SKM-1 (cell line): ENCODE data around the gene RANBP9.

ENCODE experiments used
- DNase-seq: peaks from one replicate; lab custom pipeline; 2025; ENCODE audit not compliant: unreplicated experiment; lab: John Stamatoyannopoulos, UW

Gene RANBP9

GRCh38 chr6:13655700-13656099 is 55.9 kb downstream of the RANBP9 start:
- no peak for DNase-seq

GRCh38 chr6:13654496-13654895 is 57.1 kb downstream of the RANBP9 start:
- no peak for DNase-seq

DNA sequence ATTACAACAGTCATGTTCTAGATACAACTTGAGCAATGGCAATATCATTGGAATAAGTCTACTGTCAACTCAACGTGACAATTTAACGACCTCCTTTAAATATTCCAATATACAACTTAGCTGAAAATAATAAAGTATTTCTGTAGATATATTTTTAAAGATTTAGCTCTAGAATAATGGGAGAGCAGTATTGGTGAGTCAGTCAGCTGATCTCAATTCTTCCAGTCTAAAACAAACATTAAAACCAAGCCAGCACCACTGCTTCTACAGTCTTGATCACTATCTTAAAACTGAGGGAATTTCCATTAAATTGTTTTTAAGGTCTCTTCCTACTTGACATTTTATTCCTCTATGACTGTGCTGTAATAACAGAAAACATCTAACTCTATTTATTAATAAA is 58.3 kb downstream of the RANBP9 start:
- DNase-seq = no peak

DNA sequence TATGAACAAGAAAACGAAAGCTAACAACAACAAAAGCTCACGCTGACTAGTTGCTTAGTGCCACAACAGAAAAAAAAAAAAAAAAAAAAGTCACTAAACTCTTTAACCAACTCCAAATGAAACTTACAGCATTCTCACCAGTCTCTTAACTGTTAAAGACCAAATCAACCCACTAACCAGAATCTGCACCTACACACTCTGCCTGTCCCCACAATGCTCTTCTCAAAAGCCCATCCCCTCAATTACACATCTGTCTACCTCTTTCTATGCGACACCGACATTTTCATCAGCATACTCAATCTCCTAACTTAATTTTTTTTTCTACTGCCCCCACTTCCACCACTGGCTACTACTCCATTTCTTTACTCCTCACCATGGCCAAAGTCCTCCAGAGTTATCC is 62.2 kb downstream of the RANBP9 start:
- DNase-seq = no peak

DNA sequence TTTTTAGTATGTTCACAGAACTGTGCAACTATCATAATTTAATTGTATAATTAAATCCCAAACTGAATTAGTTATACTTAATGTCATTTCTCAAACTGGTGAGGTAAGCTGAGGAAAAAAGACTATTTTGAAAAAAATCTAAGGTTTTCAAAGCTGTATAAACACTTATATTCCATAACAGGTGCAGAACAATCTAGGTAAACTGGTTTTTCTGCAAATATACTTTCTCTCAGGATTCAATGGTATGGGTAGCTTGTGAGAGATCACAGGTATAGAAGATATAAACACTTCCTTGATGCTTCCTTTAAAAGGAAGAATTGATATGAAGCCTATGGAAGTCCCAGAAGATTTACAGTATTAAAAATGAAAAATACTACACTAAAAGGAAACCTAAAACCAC is 62.8 kb downstream of the RANBP9 start:
- no peak for DNase-seq

GRCh38 chr6:13643125-13643524 is 68.5 kb downstream of the RANBP9 start:
- no peak for DNase-seq

DNA sequence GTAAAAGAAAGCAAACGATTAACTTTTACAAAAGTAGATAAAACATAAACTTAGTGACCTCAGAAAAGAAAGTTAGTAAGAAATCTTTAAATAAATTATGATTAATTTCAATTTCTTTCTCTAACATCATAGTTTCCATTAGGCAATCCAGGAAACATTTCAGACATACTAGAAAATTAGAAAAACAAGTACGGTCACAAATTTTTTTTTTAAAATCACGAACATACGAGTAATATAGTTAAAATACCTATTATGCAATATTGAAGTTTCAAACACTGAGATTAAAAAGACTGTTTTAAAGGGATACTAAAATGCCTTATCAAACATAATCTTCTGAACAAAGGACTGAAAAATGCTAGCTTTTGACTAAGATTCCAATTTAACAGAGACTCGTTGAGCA is 70.3 kb downstream of the RANBP9 start:
- no peak for DNase-seq

GRCh38 chr6:13638626-13639025 is 73.0 kb downstream of the RANBP9 start:
- DNase-seq = peak; percentile 79

GRCh38 chr6:13638014-13638413 is 73.6 kb downstream of the RANBP9 start:
- no peak for DNase-seq

DNA sequence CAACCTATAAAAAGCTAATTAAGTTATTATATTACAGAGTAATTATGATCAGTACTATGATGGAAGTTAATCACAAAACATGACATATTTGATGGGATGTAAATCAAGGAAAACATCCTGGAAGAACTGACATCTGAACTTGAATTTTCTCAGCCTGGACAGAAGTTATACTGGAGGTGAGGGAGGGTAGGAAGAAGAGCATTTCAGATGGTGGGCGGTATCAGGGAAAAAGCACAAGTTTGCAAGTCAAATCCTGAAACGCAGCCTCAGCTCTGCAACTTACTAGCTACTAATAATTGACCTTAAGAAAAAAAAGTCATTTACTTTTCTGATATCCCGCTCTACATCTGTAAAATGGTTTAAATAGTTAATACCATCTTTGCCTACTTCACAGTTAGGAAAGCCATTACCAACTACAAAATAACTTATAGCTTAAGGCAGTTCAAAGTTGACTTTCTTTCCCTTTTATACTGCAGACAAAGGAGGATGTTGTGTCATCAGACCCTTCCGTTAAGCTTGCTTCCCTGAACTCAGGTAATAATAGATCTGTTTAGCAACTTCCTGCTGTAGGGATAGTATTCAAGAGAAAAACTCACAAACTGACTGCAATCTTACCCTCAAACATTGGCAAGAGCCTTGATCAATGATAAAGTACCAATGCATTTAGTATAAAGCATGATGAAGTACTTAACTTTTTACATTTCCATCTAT is 75.5 kb downstream of the RANBP9 start:
- DNase-seq = peak; percentile 80

DNA sequence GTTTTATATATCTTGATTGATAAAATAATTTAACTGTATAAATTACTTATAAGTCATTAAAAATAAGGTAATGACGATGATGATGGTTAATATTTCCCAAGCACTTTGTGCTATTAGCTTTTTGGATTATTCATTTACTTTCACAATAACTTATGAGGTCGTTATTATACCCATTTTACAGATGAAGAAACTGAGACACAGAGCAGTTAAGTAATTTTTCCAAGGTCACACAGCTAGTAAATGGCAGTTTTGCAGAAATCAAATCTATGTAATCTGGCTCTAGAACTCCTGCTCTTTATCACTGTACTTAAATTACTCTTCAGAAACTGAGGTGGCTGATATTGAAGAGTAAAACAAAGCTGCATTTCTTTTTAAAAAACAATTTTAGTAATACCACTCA is 78.3 kb downstream of the RANBP9 start:
- no peak for DNase-seq

- DNase-seq = no peak
These were observed 81.1 kb downstream of the RANBP9 start for GRCh38 chr6:13630499-13630898.

- no peak for DNase-seq
These were observed 82.0 kb downstream of the RANBP9 start for GRCh38 chr6:13629459-13630116.

DNA sequence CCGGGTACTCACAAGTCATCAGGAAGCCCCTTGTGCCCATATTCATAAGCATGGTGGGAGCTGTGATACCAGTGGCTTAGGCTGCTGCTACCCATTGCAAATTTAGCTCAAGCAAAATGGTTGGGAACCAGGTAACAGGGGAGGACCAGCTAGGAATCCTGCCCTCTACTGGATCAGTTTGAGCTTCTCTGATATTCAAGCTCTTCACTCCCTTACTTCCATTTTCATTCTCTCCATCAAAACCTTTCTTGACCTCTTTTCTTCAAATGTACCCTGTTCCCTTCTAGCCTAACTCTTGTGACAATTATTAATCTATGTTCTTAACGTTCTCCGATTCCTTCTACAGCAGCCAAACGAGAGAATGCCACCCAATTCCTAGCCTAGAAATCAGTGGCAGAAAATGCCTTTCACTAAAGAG is 86.8 kb downstream of the RANBP9 start:
- peak; percentile 12 for DNase-seq

DNA sequence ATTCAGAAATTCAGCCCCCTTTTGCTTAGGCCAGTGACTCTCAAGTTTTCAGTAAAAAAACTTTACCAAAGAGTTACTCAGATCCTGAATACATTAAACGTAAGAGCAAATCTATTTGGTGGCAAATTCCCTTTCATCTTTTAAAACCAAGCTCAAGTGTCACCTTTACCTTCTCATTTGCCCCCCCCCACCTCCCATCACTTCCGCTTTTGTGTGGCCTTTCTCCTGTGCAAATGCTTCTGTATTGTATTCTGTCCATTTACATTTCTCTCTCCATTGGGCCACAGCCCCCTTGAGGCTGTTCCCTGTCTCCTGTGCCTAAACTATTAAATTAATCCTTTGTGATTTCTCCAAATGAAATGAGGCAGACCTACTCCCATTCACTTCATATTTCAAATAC is 94.6 kb downstream of the RANBP9 start:
- DNase-seq = no peak

- no peak for DNase-seq
These were observed 95.9 kb downstream of the RANBP9 start for GRCh38 chr6:13615792-13616120.

GRCh38 chr6:13614926-13615791 is 96.5 kb downstream of the RANBP9 start, which contains the start of gene NOL7:
TSS of gene NOL7 (plus strand) at chr6:13615335. CDS start at chr6:13615359, 24 bp downstream.
- DNase-seq = peak; percentile 92

- no peak for DNase-seq
These were observed 97.3 kb downstream of the RANBP9 start for GRCh38 chr6:13614126-13614925.

DNA sequence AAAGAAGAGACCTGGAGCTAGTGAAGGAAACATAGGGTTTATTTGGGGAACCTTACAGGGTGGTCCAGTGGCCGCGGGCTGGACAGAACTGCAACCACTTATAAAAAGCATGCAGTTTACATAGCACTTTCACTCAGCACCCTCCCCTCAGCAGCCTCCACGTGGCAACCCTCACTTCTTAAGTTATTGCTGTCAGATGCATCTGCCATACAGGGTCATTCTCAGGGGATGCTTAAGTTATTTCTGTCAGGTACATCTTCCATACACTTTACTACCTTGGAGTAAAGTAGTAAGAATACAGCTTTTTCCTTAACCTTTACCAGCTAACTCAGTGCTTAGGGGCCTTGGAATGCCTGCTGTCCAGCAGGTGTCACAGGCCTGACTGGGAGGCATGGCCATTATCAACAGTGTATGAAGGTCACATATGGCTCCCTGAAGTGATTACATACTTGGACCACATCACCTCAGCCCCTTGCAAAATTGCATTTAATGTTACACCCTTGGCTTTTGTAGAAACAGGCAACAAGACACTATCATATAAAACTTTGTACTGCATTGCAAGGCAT is 98.5 kb downstream of the RANBP9 start:
- no peak for DNase-seq

DNA sequence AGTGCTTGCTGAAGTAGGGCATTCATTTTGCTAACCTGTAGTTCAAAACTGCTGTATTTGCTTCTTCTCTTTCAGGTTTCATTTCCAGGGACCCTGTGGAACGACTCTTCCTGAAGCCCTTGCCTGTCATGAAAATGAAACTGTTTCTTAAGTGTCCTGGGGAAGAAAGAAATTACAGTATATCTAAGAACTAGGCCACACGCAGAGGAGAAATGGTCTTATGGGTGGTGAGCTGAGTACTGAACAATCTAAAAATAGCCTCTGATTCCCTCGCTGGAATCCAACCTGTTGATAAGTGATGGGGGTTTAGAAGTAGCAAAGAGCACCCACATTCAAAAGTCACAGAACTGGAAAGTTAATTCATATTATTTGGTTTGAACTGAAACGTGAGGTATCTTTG is 99.9 kb downstream of the RANBP9 start:
- no peak for DNase-seq

DNA sequence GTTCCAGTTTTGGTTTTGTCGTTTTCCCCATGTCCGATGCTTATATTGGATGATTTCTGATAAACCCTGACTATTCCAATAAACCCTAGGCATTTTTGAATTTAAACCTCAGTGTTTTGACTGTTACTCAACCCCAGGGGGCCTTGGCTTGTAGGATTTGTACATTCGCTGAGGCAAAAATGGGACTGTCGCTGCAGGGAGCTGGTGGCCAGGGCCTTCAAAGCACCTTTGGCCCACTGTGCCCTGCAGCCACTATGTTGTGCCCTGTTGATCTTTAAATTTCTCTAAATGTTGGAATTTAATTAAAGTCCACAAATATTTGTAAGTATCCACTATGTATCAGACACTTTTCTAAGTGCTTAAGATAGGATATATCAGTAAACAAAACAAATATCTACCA is 106.0 kb downstream of the RANBP9 start:
- no peak for DNase-seq
